Gastrocnemius medialis (tissue), 4 donors: ENCODE results near the gene GRIK4. TPM values are rescaled to one million over a fixed set of nuclear protein-coding genes. Genes with fewer than 3 reads are reported as not detected.

ENCODE experiments used
- ATAC-seq, 2 donors: fragments of 150-250 bp; one replicate each; pipeline ENCODE4 v1.9.1; 2016
- DNase-seq, 2 donors: peaks; one replicate each; pipeline ENCODE4 v3.0.0-alpha.2; 2019
- H3K27ac ChIP-seq, 4 donors: fragments of 200-600 bp; sonication (generic); 1 replicate in 1 of 4; 2 replicates in 3 of 4; pipeline ENCODE4 v1.5.1; 2016 to 2018; ENCODE audit warnings: mild to moderate bottlenecking in 2 of 4, moderate library complexity in 1 of 4
- H3K27me3 ChIP-seq, 3 donors: fragments of 200-600 bp; sonication (generic) in 2 of 3; 1 replicate in 1 of 3; 2 replicates in 2 of 3; pipeline versions ENCODE4 v1.5.1 to v1.6.0; 2016 to 2019; ENCODE audit warnings: mild to moderate bottlenecking in 1 of 3, moderate library complexity in 1 of 3
- H3K36me3 ChIP-seq, 2 donors: fragments of 200-600 bp; sonication (generic) in 1 of 2; one replicate each; pipeline ENCODE4 v1.5.1; 2017 to 2018
- H3K4me1 ChIP-seq, 2 donors: fragments of 200-600 bp; sonication (generic) in 1 of 2; one replicate each; pipeline ENCODE4 v1.5.1; 2016 to 2017; ENCODE audit warnings: mild to moderate bottlenecking in 2 of 2
- H3K4me3 ChIP-seq, 4 donors: fragments of 200-600 bp; sonication (generic) in 3 of 4; 1 replicate in 1 of 4; 2 replicates in 3 of 4; pipeline ENCODE4 v1.5.1; 2016 to 2019; ENCODE audit warnings: mild to moderate bottlenecking in 2 of 4
- H3K9me3 ChIP-seq, 3 donors: fragments of 200-600 bp; sonication (generic) in 2 of 3; 1 replicate in 1 of 3; 2 replicates in 2 of 3; pipeline ENCODE4 v1.5.1; 2016 to 2019
- CTCF ChIP-seq, 5 experiments: fragments of 450-650 bp in 3 of 5; fragments of 200-600 bp in 2 of 5; sonication (generic) in 2 of 5; IDR thresholded peaks in 4 of 5; conservative IDR thresholded peaks in 1 of 5; 1 replicate in 4 of 5; 2 replicates in 1 of 5; pipeline ENCODE4 v1.5.1; 2016 to 2019; ENCODE audit warnings: antibody characterized with exemption in 5 of 5, mild to moderate bottlenecking in 3 of 5, moderate library complexity in 3 of 5
- POLR2A ChIP-seq, 2 donors: fragments of 450-650 bp; IDR thresholded peaks; one replicate each; pipeline ENCODE4 v1.6.1; 2017; ENCODE audit warnings: antibody characterized with exemption in 2 of 2, mild to moderate bottlenecking in 2 of 2, moderate library complexity in 2 of 2
- in situ Hi-C, 4 donors: fragments of 200-750 bp; cut with MboI; loops; one replicate each; pipeline versions ENCODE4 v1.15.0 to v1.8.0; 2017; ENCODE audit warnings: low sequenced_read_pairs in 4 of 4
- intact Hi-C: fragments of 100-400 bp; cut with DNase I; formaldehyde crosslinking; loops from one replicate; pipeline ENCODE4 v1.15.1; 2023; ENCODE audit warnings: low total_unique reads
- total RNA-seq, 4 donors: library from RNA; depleted of rRNA; stranded (reverse); fragments of >200 nt; gene quantifications; one replicate each; pipeline versions ENCODE4 v1.1.0 to v1.2.3, GENCODE V29; 2016

Gene GRIK4
- total RNA-seq, 4 donors from 2014 or later: 0.42 TPM; not detected in 3

GRCh38 chr11:120597250-120598215, 86.0 kb downstream of the GRIK4 start:
- in situ Hi-C loops (no loop called here), intact Hi-C loops (no loop called here)
- DNase-seq: no peak
- ATAC-seq: no peak
- Histone ChIP-seq H3K27me3 (no peaks in the 10 kb centered on the region), H3K27ac (no peak overlapping the region), H3K36me3 (no peaks in the 10 kb centered on the region), H3K4me3 (no peak overlapping the region), H3K9me3 (no peaks in the 10 kb centered on the region), H3K4me1 (no peaks in the 10 kb centered on the region)
- TF ChIP-seq CTCF (IDR thresholded peaks at IDR 0.05 in 4 of 5, conservative IDR thresholded peaks at IDR 0.05 in 1 of 5) (no peak), POLR2A (IDR thresholded peaks at IDR 0.05) (no peak)

GRCh38 chr11:120598517-120599257, 87.1 kb downstream of the GRIK4 start:
- Histone ChIP-seq H3K36me3 (no peaks in the 10 kb centered on the region), H3K4me1 (no peaks in the 10 kb centered on the region), H3K9me3 (no peaks in the 10 kb centered on the region), H3K27ac (no peak overlapping the region), H3K4me3 (no peak overlapping the region), H3K27me3 (no peaks in the 10 kb centered on the region)
- no peak for DNase-seq
- TF ChIP-seq POLR2A (IDR thresholded peaks at IDR 0.05) (no peak), CTCF (IDR thresholded peaks at IDR 0.05 in 4 of 5, conservative IDR thresholded peaks at IDR 0.05 in 1 of 5) (no peak)
- ATAC-seq: no peak
- intact Hi-C loops (no loop called here), in situ Hi-C loops (no loop called here)

- H3K9me3 ChIP-seq: no peaks in the 10 kb centered on the region
- no peaks in the 10 kb centered on the region for H3K27me3 ChIP-seq
- in situ Hi-C loops (no loop called here), intact Hi-C loops (no loop called here)
- H3K36me3 ChIP-seq: no peaks in the 10 kb centered on the region
- H3K4me3 ChIP-seq: no peak overlapping the region
- ATAC-seq (no peak), DNase-seq (no peak)
- no peaks in the 10 kb centered on the region for H3K4me1 ChIP-seq
- TF ChIP-seq CTCF (IDR thresholded peaks at IDR 0.05 in 4 of 5, conservative IDR thresholded peaks at IDR 0.05 in 1 of 5): no peak
- TF ChIP-seq POLR2A (IDR thresholded peaks at IDR 0.05): no peak
- H3K27ac ChIP-seq: no peak overlapping the region
These were observed 88.4 kb downstream of the GRIK4 start for GRCh38 chr11:120599816-120600420.

- H3K9me3 ChIP-seq: no peaks in the 10 kb centered on the region
- intact Hi-C loops: no loop called here
- no peak for DNase-seq
- TF ChIP-seq CTCF (IDR thresholded peaks at IDR 0.05 in 4 of 5, conservative IDR thresholded peaks at IDR 0.05 in 1 of 5) (no peak), POLR2A (IDR thresholded peaks at IDR 0.05) (no peak)
- H3K27me3 ChIP-seq: no peaks in the 10 kb centered on the region
- ATAC-seq: no peak
- H3K36me3 ChIP-seq: no peaks in the 10 kb centered on the region
- no peak overlapping the region for H3K27ac ChIP-seq
- in situ Hi-C loops: no loop called here
- H3K4me3 ChIP-seq: no peak overlapping the region
- no peaks in the 10 kb centered on the region for H3K4me1 ChIP-seq
These were observed 90.0 kb downstream of the GRIK4 start for GRCh38 chr11:120601536-120601935.
